Activated CD8-positive, alpha-beta T cell treated with anti-CD3 and anti-CD28 coated beads for 36 hours (primary cell): ENCODE data around the gene CENPP. TPM values are rescaled to one million over a fixed set of nuclear protein-coding genes. Genes with fewer than 3 reads are reported as not detected.

Source experiments
- ATAC-seq: fragments of 200-7000 bp; cut with Tn5 transposase; one replicate; pipeline ENCODE4 v1.10.0; 2021; ENCODE audit warnings: mild to moderate bottlenecking, moderate library complexity
- CTCF ChIA-PET: fragments of 350-600 bp; sonication (Branson Sonifier 250); formaldehyde crosslinking; loops from one replicate; lab custom pipeline; 2021; ENCODE audit warnings: antibody characterized with exemption; lab: Charles Lee
- POLR2A ChIA-PET: fragments of 350-600 bp; sonication (Branson Sonifier 250); formaldehyde crosslinking; loops from one replicate; lab custom pipeline; 2021; ENCODE audit warnings: antibody characterized with exemption; lab: Charles Lee
- DNase-seq: peaks from one replicate; pipeline ENCODE4 v3.0.0-alpha.2; 2020
- H3K27ac Mint-ChIP-seq: one replicate; pipeline ENCODE4 v1.8.0; 2021; ENCODE audit warnings: mild to moderate bottlenecking, mixed read lengths
- H3K27me3 Mint-ChIP-seq: one replicate; pipeline ENCODE4 v1.8.0; 2021; ENCODE audit warnings: mixed read lengths
- H3K36me3 Mint-ChIP-seq: one replicate; pipeline ENCODE4 v1.8.0; 2021; ENCODE audit warnings: low read depth, mixed read lengths
- H3K4me1 Mint-ChIP-seq: one replicate; pipeline ENCODE4 v1.8.0; 2021; ENCODE audit warnings: low read depth, mixed read lengths
- H3K4me3 Mint-ChIP-seq: one replicate; pipeline ENCODE4 v1.8.0; 2021; ENCODE audit warnings: mild to moderate bottlenecking, moderate library complexity, mixed read lengths
- H3K9me3 Mint-ChIP-seq: one replicate; pipeline ENCODE4 v1.8.0; 2021; ENCODE audit warnings: mixed read lengths
- intact Hi-C: fragments of 100-400 bp; cut with micrococcal nuclease; formaldehyde crosslinking; loops from one replicate; pipeline ENCODE4 v1.10.0; 2022
- total RNA-seq, 2 experiments: library from RNA; stranded (reverse); gene quantifications; one replicate each; pipeline ENCODE4 v1.2.3, GENCODE V29; 2021
- TF ChIP-seq, protein P1 (sequence below): fragments of 200-600 bp; IDR thresholded peaks from one replicate; pipeline ENCODE4 v1.8.0; 2022; ENCODE audit warnings: antibody characterized with exemption, mild to moderate bottlenecking

CENPP gene
- total RNA-seq, 2 experiments from 2014 or later = 22.5 to 28.7 TPM

DNA sequence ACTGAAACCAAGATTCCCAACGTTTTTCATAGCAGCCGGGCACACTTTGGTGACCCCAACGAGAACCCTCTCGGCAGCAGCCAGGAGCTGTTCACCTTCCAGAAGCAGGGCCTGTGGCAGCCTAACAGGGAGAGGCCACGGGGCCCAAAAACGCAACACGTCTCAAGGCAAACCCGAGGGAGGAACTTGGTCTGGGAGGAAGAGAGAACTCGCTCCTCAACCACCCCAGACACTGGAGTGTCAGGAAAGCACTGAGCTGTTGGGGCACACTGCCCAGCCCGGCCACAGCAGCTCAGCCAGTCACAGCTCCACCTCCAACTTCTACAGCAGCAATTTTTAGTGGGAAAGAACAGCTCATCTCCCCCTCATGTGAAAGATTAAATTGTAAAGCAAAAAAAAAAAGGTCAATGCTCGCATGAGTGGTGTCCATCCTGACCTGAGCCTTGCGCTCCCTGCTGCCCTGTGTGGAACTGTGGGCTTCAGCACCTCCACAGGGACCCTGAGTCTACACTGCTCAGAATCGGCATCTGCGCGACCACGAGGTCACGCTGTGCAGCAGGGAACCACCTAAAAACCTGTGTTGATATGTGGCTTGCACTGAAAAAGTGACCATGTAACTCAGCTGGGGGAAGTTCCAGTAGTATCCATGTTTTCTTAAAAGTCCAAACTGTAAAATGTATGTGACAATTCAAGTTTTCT, 289.2 kb downstream of the CENPP start:
- POLR2A ChIA-PET = interaction anchor here (0.6 to 0.8 kb wide), 2 partner anchors 45 to 285 kb away, joined by 3 read pairs; no protein-coding TSS in a partner anchor
- H3K27ac Mint-ChIP-seq = no peak overlapping the region
- DNase-seq (no peak), ATAC-seq (no peak)
- no peaks in the 10 kb centered on the region for H3K9me3 Mint-ChIP-seq
- H3K27me3 Mint-ChIP-seq = no peaks in the 10 kb centered on the region
- H3K4me3 Mint-ChIP-seq = no peak overlapping the region
- intact Hi-C loops = no loop called here
- H3K36me3 Mint-ChIP-seq = peaks cover 29% of the 10 kb centered on the region
- no peaks in the 10 kb centered on the region for H3K4me1 Mint-ChIP-seq
- TF ChIP-seq, protein P1, sequence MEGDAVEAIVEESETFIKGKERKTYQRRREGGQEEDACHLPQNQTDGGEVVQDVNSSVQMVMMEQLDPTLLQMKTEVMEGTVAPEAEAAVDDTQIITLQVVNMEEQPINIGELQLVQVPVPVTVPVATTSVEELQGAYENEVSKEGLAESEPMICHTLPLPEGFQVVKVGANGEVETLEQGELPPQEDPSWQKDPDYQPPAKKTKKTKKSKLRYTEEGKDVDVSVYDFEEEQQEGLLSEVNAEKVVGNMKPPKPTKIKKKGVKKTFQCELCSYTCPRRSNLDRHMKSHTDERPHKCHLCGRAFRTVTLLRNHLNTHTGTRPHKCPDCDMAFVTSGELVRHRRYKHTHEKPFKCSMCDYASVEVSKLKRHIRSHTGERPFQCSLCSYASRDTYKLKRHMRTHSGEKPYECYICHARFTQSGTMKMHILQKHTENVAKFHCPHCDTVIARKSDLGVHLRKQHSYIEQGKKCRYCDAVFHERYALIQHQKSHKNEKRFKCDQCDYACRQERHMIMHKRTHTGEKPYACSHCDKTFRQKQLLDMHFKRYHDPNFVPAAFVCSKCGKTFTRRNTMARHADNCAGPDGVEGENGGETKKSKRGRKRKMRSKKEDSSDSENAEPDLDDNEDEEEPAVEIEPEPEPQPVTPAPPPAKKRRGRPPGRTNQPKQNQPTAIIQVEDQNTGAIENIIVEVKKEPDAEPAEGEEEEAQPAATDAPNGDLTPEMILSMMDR = no peak
- CTCF ChIA-PET = no interaction called here

DNA sequence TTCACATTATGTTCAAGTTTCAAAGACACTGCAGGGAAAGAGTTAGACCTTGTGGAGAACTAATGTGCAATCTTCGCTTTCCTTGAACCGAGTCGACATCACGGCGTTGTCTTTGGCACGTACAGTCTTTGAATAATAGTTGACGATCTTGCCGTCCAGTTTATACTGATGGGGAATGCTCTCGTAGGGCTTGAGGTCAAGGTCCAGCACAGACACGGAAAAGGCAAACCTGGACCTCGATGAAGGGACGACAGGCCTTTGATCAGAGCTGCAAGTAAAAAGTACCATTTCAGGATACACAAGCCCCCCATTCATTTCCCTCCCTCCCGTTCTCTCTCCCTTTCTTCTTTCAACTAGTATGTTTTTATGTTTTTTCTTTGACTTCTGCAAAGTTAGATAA, 290.0 kb downstream of the CENPP start:
- ATAC-seq = no peak
- DNase-seq = no peak
- intact Hi-C loops = no loop called here
- ChIA-PET CTCF (interaction anchor here (0.7 to 1.2 kb wide), 2 partner anchors 15 to 18 kb away, joined by 3 to 6 read pairs; no protein-coding TSS in a partner anchor), POLR2A (no interaction called here)
- TF ChIP-seq, protein P1 = no peak
- Mint-ChIP-seq H3K27me3 (no peaks in the 10 kb centered on the region), H3K9me3 (no peaks in the 10 kb centered on the region), H3K36me3 (peaks cover 34% of the 10 kb centered on the region), H3K4me1 (no peaks in the 10 kb centered on the region), H3K4me3 (no peak overlapping the region), H3K27ac (no peak overlapping the region)

DNA sequence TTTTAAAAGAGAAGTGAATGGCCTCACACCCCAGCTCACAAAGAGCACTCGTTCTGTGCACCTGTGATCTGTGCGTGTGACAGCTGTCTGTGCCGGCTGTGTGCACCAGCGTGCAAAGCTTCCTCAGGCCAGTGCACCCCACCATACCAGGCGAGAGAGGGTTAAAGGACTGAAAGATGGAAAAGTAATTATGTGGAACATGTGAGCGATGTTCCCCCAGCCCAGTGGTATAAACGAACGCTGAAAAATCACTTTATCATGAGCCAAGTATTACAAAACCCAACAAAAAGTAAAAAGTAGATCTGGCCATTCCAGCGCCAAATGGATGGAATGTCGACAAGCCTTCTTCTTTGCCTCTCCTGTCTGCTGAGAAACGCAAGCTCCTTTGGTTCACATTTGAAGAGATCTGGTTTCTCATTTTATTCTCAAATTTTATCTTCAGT, 290.5 kb downstream of the CENPP start:
- no peak for DNase-seq
- intact Hi-C loops = no loop called here
- TF ChIP-seq, protein P1 = no peak
- Mint-ChIP-seq H3K4me1 (no peaks in the 10 kb centered on the region), H3K27me3 (no peaks in the 10 kb centered on the region), H3K9me3 (no peaks in the 10 kb centered on the region), H3K27ac (no peak overlapping the region), H3K4me3 (no peak overlapping the region), H3K36me3 (peaks cover 32% of the 10 kb centered on the region)
- ChIA-PET POLR2A (interaction anchor here (1.0 kb wide), 1 partner anchor 15 kb away, joined by 3 read pairs; no protein-coding TSS in a partner anchor), CTCF (interaction anchor here (0.7 to 1.2 kb wide), 2 partner anchors 15 to 18 kb away, joined by 3 to 6 read pairs; no protein-coding TSS in a partner anchor)
- no peak for ATAC-seq

DNA sequence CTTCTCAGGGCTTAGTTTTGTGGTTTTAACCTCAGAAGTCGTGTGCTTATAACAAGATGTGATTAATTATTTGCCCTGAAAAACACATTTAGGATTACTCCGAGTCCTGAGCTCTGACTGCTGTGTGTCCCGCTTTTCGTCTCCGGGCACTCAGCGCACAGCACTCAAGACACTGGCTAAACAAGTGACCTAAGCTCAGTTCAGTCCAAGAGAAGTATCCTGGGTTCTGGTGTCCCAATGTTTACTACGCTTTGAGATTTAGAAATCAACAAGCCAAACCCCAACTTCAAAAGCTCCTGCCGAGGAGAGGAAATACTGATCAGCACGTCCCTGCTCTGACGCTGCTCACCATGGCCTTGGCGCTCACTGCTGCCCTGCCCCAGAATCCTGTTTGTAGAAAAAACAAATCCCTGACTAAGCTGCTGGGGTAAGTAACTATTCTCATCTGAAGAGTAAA, 290.9 kb downstream of the CENPP start:
- H3K4me1 Mint-ChIP-seq = no peaks in the 10 kb centered on the region
- no peak for ATAC-seq
- H3K27ac Mint-ChIP-seq = no peak overlapping the region
- intact Hi-C loops = no loop called here
- peaks cover 29% of the 10 kb centered on the region for H3K36me3 Mint-ChIP-seq
- POLR2A ChIA-PET = interaction anchor here (1.0 kb wide), 1 partner anchor 15 kb away, joined by 3 read pairs; no protein-coding TSS in a partner anchor
- CTCF ChIA-PET = interaction anchor here (1.2 kb wide), 1 partner anchor 17 kb away, joined by 6 read pairs; no protein-coding TSS in a partner anchor
- no peaks in the 10 kb centered on the region for H3K9me3 Mint-ChIP-seq
- DNase-seq = no peak
- TF ChIP-seq, protein P1 = no peak
- H3K27me3 Mint-ChIP-seq = no peaks in the 10 kb centered on the region
- H3K4me3 Mint-ChIP-seq = no peak overlapping the region
